ENCODE data around the gene SMOC2. TPM values are rescaled to one million over a fixed set of nuclear protein-coding genes. Genes with fewer than 3 reads are reported as not detected.

The SMOC2 gene
- total RNA-seq, 1 experiment from 2014 or later = 0.45 TPM

DNA sequence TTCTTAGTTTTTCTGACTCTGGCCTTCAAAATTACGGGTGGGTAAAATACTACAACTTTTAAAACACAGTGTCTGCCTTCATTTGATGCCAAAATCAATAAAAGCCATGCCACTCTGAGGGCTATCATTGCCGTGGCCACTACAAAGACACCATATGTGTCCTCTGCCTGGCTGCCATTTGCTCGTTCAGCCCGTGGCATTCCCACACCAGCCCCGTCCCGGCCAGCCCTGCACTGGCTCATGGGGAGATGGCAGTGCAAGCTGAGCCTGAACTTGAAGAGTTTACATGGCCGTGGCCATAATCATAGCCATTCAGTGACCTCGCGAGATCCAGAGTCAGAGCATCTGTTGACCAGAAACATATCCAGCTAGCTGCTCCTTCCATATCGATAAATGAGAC, 79.2 kb downstream of the SMOC2 start:
- Histone ChIP-seq H3K27me3 (ENCODE audit: control insufficient read depth, insufficient read depth, low read length) (0 out of 2 replicates have a peak, but pooled peaks cover 1% of the 10 kb centered on the region), H3K4me3 (ENCODE audit: insufficient read depth, low read depth, low read length) (no peak overlapping the region), H3K36me3 (replicated peaks; ENCODE audit: control insufficient read depth, insufficient read depth, low read length) (no peaks in the 10 kb centered on the region)
- DNase-seq = no peak

DNA sequence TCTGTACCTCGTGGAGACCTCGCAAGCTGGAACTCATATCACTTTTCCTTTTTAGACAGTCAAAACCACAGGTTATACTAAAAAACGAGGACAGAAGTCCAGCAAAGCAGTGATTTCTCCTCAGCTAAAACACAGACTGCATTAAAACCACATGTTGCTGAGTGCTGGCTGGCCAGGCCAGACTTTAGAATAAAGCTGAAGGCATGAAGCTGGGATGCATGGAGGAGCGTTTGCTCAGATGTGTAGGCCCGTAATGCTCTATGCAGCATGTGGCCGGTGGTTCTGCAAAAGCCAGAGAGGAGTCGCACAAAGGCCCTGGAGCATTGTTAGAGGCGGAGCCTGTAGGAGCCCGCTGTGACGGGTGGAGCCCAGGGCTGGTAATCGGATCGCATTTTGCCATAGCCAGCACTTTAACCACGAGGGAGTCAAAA, 83.6 kb downstream of the SMOC2 start:
- H3K27me3 ChIP-seq (ENCODE audit: control insufficient read depth, insufficient read depth, low read length) = peaks cover 3% of the 10 kb centered on the region; the same call in 1 of the 2 replicates
- DNase-seq = peak; percentile 92
- no peak overlapping the region for H3K4me3 ChIP-seq (ENCODE audit: insufficient read depth, low read depth, low read length)
- H3K36me3 ChIP-seq (replicated peaks; ENCODE audit: control insufficient read depth, insufficient read depth, low read length) = no peaks in the 10 kb centered on the region

DNA sequence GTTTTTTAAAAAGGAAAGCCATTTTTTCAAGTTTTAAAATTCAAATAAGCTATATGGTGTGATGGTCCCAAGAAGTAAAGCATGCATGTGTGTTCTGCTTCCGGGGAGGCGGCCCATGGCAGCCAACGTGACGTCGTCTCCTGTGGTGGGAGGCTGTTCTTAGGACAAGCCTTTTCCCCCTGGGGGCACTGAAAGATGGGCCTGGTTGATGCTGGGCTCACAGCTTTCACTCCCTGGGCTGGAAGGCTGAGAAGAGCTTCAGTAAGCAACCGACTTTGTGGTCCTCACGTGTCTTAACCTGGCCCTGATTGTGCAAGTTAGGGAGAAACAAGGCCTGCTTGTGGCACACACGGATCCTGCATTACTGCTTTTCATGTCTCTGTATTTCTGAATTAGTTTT, 84.1 kb downstream of the SMOC2 start:
- no peak for DNase-seq
- no peak overlapping the region for H3K4me3 ChIP-seq (ENCODE audit: insufficient read depth, low read depth, low read length)
- peaks cover 3% of the 10 kb centered on the region; the same call in 1 of the 2 replicates for H3K27me3 ChIP-seq (ENCODE audit: control insufficient read depth, insufficient read depth, low read length)
- H3K36me3 ChIP-seq (replicated peaks; ENCODE audit: control insufficient read depth, insufficient read depth, low read length) = no peaks in the 10 kb centered on the region

DNA sequence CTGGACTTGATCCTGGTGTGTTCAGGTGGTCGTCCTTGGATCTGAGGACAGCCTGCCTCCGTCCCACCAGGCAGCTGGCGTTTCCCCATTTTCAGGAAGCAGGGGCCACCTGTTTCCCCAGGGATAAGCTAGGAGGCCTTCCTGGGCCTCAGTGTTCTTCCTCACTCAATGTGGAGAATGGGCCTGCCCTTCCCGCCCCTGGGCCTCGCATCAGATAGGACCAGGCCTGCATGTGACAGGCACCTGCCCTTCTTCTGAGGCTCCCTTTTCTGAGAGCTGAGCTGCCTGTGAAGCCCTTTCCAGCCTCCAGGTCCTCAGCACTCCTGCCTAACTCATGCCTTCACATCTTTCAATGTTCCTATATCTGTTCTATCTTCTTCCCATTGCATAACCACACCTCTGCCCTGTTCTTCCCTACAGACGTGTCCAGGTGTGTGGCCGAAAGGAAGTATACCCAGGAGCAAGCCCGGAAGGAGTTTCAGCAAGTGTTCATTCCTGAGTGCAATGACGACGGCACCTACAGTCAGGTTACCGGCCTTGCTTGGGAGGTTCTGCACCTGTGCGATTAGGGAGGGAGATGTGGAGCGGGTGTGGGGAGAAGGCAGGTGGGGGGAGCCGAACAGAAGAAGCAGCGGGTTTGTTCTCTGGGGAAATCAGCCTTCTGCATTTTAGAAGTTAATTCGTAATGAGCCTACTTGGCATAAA, 85.1 kb downstream of the SMOC2 start:
- Histone ChIP-seq H3K4me3 (ENCODE audit: insufficient read depth, low read depth, low read length) (no peak overlapping the region), H3K27me3 (ENCODE audit: control insufficient read depth, insufficient read depth, low read length) (peaks cover 3% of the 10 kb centered on the region; the same call in 1 of the 2 replicates), H3K36me3 (replicated peaks; ENCODE audit: control insufficient read depth, insufficient read depth, low read length) (no peaks in the 10 kb centered on the region)
- DNase-seq = no peak

DNA sequence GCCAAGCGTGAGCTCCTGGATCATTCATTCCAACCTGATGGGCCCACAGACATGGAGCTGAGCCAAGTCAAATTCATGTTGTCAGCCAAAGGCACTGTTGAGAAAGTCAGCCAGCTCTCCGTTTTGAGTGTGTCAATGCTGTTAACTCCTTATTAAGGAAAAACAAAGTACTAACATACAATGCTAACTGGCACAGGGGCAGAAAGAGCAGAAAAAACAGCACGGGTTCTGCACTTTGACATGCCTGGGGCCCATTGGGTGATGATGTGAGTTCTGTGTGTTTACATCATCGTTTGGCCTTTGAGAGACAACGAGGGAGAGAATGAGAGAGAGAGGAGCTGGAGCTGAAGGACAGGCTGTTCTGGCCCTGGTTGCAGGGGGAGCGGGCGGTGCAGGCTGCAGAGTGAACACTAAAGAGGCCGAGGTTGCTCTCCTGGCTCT, 85.9 kb downstream of the SMOC2 start:
- no peak for DNase-seq
- no peak overlapping the region for H3K4me3 ChIP-seq (ENCODE audit: insufficient read depth, low read depth, low read length)

DNA sequence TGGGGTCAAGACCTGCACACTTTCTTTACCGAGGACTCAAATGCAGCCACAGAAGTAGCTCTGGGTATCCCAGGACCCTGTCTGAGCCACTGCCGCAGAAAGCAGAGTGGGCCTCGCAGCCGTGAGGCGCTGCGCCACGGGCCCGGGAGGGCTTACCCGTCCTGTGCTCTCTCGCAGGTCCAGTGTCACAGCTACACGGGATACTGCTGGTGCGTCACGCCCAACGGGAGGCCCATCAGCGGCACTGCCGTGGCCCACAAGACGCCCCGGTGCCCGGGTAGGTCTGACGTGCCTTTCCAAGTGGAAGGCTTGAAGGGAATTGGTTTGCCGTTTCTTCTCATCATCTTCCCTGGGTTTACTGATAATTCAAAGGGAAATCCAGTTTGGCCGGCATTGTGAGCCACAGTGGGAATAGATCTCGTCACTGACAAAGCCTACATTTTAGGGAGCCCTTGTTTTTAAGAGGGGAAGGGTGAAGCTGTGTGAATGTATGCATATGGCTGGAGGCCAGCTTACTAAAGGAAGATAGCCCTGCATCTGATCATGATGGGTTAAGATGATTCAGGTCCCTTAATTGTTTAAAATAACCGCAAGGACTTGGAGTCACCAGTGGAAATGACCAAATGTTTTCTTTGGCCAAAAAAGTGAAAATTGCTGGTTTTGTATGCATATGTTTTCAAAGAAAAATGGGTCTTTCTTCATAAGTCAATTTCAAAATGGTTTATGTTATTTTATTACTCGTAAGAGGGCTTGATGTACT, 86.6 kb downstream of the SMOC2 start:
- H3K4me3 ChIP-seq (ENCODE audit: insufficient read depth, low read depth, low read length) = no peak overlapping the region
- H3K36me3 ChIP-seq (replicated peaks; ENCODE audit: control insufficient read depth, insufficient read depth, low read length) = no peaks in the 10 kb centered on the region
- no peak for DNase-seq
- peaks cover 3% of the 10 kb centered on the region; the same call in 1 of the 2 replicates for H3K27me3 ChIP-seq (ENCODE audit: control insufficient read depth, insufficient read depth, low read length)

More for the DNA sequence above, 85.9 kb downstream of the SMOC2 start:
- Histone ChIP-seq H3K36me3 (replicated peaks; ENCODE audit: control insufficient read depth, insufficient read depth, low read length) (no peaks in the 10 kb centered on the region), H3K27me3 (ENCODE audit: control insufficient read depth, insufficient read depth, low read length) (peaks cover 3% of the 10 kb centered on the region; the same call in 1 of the 2 replicates)

DNA sequence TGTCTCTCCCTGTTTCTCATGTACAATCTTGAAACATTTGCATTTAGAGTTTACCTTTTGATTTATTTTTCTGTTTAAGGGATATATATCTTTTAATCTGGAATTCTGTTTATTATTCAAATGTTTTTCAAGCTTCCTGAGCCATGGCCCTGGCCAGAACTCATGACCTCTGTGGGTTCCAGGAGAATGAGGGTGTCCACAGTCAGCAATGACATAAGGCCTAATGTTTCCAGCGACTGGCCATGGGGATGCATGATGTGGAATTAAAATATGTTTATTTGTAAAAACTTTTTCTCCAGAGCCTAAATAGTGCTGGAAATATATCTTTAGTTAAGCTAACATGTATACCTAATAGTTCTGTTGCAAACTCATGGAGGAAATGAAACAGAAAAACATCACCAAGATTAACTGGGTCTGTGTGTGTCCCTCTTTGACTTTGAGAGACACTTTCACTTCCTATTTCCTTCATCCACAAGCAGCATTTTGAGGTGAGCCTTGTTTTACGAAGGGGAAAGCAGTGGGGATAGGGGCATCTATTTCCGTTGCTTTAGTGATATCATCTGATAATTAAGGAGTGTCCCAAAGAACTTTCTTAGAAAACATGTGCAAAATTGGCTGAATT, 87.6 kb downstream of the SMOC2 start:
- H3K27me3 ChIP-seq (ENCODE audit: control insufficient read depth, insufficient read depth, low read length) = peaks cover 3% of the 10 kb centered on the region; the same call in 1 of the 2 replicates
- H3K4me3 ChIP-seq (ENCODE audit: insufficient read depth, low read depth, low read length) = no peak overlapping the region
- H3K36me3 ChIP-seq (replicated peaks; ENCODE audit: control insufficient read depth, insufficient read depth, low read length) = no peaks in the 10 kb centered on the region
- no peak for DNase-seq

DNA sequence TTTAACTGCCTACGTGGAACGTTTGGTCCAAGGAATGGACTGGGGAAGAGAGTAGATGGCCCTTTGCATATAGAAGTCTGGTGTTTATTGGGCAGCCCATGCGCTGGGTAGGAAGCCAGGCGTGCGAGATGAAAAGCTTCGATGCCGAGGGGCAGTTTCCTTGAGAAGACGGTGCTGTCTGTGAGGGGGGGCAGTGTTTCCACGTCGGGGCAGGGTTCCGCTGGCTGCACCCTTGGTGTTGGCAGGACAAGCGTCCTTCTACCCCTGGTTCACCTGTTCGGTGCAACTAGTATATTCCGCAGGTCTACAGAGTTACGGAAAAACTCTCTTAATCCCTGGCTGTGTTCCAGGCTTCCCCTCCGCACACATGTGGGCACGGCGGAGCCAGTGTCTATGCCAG, 88.2 kb downstream of the SMOC2 start:
- no peak for DNase-seq
- Histone ChIP-seq H3K36me3 (replicated peaks; ENCODE audit: control insufficient read depth, insufficient read depth, low read length) (no peaks in the 10 kb centered on the region), H3K27me3 (ENCODE audit: control insufficient read depth, insufficient read depth, low read length) (peaks cover 3% of the 10 kb centered on the region; the same call in 1 of the 2 replicates), H3K4me3 (ENCODE audit: insufficient read depth, low read depth, low read length) (no peak overlapping the region)

DNA sequence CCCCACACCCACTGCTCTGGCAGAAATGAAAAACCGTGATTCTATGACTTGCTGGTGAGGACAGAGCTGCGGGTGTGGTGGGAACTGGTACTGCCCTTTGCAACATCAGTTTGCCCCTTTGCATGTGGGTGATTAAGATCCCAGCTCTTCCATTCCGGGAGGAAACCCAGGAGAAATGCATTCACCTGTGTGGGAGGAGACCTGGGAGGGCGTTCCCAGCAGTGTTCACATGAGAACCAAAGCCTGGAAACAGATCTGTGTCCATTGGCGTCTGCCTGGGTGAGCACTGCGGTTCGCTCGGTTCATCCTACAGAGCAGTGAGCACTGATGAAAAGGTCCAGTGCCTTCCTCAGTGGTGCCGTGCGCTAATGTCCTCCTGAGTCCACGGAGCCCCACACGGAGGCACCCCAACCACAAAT, 89.7 kb downstream of the SMOC2 start:
- H3K36me3 ChIP-seq (replicated peaks; ENCODE audit: control insufficient read depth, insufficient read depth, low read length) = no peaks in the 10 kb centered on the region
- DNase-seq = no peak
- H3K27me3 ChIP-seq (ENCODE audit: control insufficient read depth, insufficient read depth, low read length) = no peaks in the 10 kb centered on the region
- H3K4me3 ChIP-seq (ENCODE audit: insufficient read depth, low read depth, low read length) = no peak overlapping the region

DNA sequence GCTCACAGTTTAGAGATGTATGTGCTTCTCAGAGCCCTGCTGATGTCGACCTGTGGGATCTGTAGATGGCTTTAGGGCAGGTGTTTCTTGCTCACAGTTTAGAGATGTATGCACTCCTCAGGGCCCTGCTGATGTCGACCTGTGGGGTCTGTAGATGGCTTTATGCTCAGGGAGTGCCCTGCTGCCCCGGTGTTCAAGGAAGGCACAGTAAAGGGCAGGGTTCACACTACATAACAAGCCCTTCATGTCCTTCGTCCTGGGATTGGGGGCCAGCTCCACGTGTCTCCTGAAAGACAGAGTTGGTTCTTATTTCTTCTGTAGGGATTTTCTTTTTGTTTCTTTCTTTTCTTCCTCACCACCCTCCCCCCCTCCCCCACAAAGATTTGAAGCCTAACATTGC, 91.1 kb downstream of the SMOC2 start:
- no peak overlapping the region for H3K4me3 ChIP-seq (ENCODE audit: insufficient read depth, low read depth, low read length)
- DNase-seq = no peak
- H3K27me3 ChIP-seq (ENCODE audit: control insufficient read depth, insufficient read depth, low read length) = no peaks in the 10 kb centered on the region
- H3K36me3 ChIP-seq (replicated peaks; ENCODE audit: control insufficient read depth, insufficient read depth, low read length) = no peaks in the 10 kb centered on the region

DNA sequence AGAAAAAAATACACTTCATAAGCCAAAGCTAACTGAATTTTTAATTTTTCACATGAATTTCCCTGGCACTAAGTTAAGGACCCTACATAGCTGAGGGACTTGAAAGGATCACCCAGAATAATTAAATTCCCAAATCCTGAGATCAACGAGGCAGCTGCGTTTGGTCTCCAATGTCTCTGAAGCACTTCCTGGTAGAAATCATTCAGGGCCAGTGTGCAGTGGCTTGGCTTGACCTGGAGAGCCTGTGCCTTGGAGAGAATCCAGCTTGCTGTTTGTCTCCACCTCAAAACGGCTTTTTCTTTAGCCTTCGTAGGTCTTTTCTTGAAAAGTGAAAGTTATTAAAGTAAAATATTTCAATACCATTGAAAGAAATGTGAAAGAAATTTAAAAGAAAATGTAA, 92.4 kb downstream of the SMOC2 start:
- no peak overlapping the region for H3K4me3 ChIP-seq (ENCODE audit: insufficient read depth, low read depth, low read length)
- H3K36me3 ChIP-seq (replicated peaks; ENCODE audit: control insufficient read depth, insufficient read depth, low read length) = no peaks in the 10 kb centered on the region
- DNase-seq = peak; percentile 27
- H3K27me3 ChIP-seq (ENCODE audit: control insufficient read depth, insufficient read depth, low read length) = no peaks in the 10 kb centered on the region

DNA sequence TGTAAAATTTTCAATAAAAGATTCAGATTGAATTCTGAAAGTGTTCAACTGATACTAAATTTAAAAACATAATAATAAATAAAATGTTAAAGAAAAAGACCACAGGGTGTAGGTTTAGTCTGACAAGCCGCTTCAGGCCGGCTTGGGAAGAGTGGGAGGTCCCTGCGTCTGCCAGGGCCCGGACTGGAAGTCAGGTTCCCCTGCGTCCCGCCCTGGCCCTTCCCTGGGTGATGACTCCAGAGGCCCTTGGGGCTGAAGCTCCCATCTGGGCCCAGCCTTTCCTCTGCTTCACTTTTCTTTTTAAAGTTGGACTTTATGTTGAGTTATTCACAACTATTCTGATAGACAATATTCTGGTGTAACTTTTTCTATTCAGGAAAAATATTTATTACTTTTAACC, 93.3 kb downstream of the SMOC2 start:
- peak; percentile 63 for DNase-seq
- Histone ChIP-seq H3K4me3 (ENCODE audit: insufficient read depth, low read depth, low read length) (no peak overlapping the region), H3K36me3 (replicated peaks; ENCODE audit: control insufficient read depth, insufficient read depth, low read length) (no peaks in the 10 kb centered on the region), H3K27me3 (ENCODE audit: control insufficient read depth, insufficient read depth, low read length) (no peaks in the 10 kb centered on the region)

DNA sequence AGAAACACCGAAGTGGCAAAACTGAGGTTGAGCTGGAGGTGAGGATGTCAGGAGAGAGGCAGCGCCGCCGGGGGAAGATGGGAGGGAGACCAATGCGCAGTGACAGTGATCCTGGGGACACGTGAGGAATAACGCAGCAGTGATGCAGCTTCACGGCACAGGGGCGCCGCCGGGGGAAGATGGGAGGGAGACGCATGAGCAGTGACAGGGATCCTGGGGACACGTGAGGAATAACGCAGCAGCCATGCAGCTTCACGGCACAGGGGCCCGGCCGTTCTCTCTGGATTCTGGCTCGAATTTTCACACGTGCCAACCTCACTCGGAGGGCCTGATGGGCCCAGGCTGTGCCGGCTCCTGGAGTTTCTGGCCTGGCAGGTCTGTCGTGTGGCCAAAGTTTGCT, 94.7 kb downstream of the SMOC2 start:
- Histone ChIP-seq H3K27me3 (ENCODE audit: control insufficient read depth, insufficient read depth, low read length) (no peaks in the 10 kb centered on the region), H3K36me3 (replicated peaks; ENCODE audit: control insufficient read depth, insufficient read depth, low read length) (no peaks in the 10 kb centered on the region), H3K4me3 (ENCODE audit: insufficient read depth, low read depth, low read length) (no peak overlapping the region)
- peak; percentile 28 for DNase-seq

DNA sequence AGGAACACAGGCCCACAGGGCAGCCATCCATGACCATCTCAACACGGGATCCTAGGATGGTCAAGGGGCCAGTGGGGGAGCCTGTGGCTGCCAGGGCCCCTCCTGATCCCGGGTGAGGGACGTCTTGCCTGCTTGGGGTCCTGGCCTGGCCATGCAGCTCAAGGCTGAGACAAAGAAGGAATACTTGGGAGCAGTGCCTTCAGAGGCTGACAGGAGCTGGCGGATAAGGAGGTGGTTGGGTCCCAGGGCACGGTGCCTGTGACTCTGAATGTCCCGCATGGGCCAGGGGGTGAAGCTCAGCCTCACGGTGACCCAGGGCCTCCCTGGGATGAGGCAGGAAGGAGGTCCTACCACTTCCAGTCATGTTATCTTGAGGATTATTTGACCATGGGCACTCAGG, 95.2 kb downstream of the SMOC2 start:
- Histone ChIP-seq H3K4me3 (ENCODE audit: insufficient read depth, low read depth, low read length) (no peak overlapping the region), H3K27me3 (ENCODE audit: control insufficient read depth, insufficient read depth, low read length) (no peaks in the 10 kb centered on the region), H3K36me3 (replicated peaks; ENCODE audit: control insufficient read depth, insufficient read depth, low read length) (no peaks in the 10 kb centered on the region)
- DNase-seq = peak; percentile 38

All from H7 (cell line).